Measurements from ENCODE around the gene SPATS2L. TPM values are rescaled to one million over a fixed set of nuclear protein-coding genes. Genes with fewer than 3 reads are reported as not detected.
A peak's percentile ranks its signal among the peaks of the same experiment; 100 is the strongest.

The SPATS2L gene
- total RNA-seq, 1 donor from 2014 or later = 100 TPM

GRCh38 chr2:200438846-200439245, 132.4 kb downstream of the SPATS2L start:
- intact Hi-C loops (cut with DNase I) = no loop called here
- H3K27me3 ChIP-seq (ENCODE audit: low read depth) = no peaks in the 10 kb centered on the region
- H3K4me3 ChIP-seq = no peak overlapping the region
- ATAC-seq (no peak), DNase-seq (no peak)
- H3K4me1 ChIP-seq = no peaks in the 10 kb centered on the region
- no peaks in the 10 kb centered on the region for H3K9me3 ChIP-seq
- H3K27ac ChIP-seq = no peak overlapping the region
- no peak for TF ChIP-seq CTCF (IDR thresholded peaks at IDR 0.05)
- H3K36me3 ChIP-seq = peaks cover 20% of the 10 kb centered on the region

- intact Hi-C loops (cut with DNase I) = no loop called here
Observed at GRCh38 chr2:200439981-200440380, 133.5 kb downstream of the SPATS2L start.

GRCh38 chr2:200442471-200442870, 136.0 kb downstream of the SPATS2L start:
- Histone ChIP-seq H3K4me1 (peaks cover 5% of the 10 kb centered on the region), H3K36me3 (peaks cover 30% of the 10 kb centered on the region), H3K4me3 (no peak overlapping the region), H3K9me3 (no peaks in the 10 kb centered on the region), H3K27ac (no peak overlapping the region), H3K27me3 (ENCODE audit: low read depth) (no peaks in the 10 kb centered on the region)
- no peak for TF ChIP-seq CTCF (IDR thresholded peaks at IDR 0.05)
- DNase-seq = no peak
- ATAC-seq = no peak
- intact Hi-C loops (cut with DNase I) = no loop called here

More at GRCh38 chr2:200439981-200440380, 133.5 kb downstream of the SPATS2L start:
- H3K27ac ChIP-seq = no peak overlapping the region
- peaks cover 20% of the 10 kb centered on the region for H3K36me3 ChIP-seq
- no peak overlapping the region for H3K4me3 ChIP-seq
- no peak for DNase-seq
- no peak for ATAC-seq
- no peaks in the 10 kb centered on the region for H3K9me3 ChIP-seq
- no peak for TF ChIP-seq CTCF (IDR thresholded peaks at IDR 0.05)
- peaks cover 5% of the 10 kb centered on the region for H3K4me1 ChIP-seq
- no peaks in the 10 kb centered on the region for H3K27me3 ChIP-seq (ENCODE audit: low read depth)

GRCh38 chr2:200443376-200443775, 136.9 kb downstream of the SPATS2L start:
- intact Hi-C loops (cut with DNase I) = no loop called here
- no peak for TF ChIP-seq CTCF (IDR thresholded peaks at IDR 0.05)
- peaks cover 30% of the 10 kb centered on the region for H3K36me3 ChIP-seq

GRCh38 chr2:200443916-200444315, 137.4 kb downstream of the SPATS2L start:
- Histone ChIP-seq H3K27me3 (ENCODE audit: low read depth) (no peaks in the 10 kb centered on the region), H3K9me3 (no peaks in the 10 kb centered on the region), H3K36me3 (peaks cover 30% of the 10 kb centered on the region), H3K4me3 (no peak overlapping the region), H3K27ac (no peak overlapping the region), H3K4me1 (peaks cover 5% of the 10 kb centered on the region)
- DNase-seq (no peak), ATAC-seq (no peak)
- TF ChIP-seq CTCF (IDR thresholded peaks at IDR 0.05) = no peak
- intact Hi-C loops (cut with DNase I) = no loop called here

More at GRCh38 chr2:200443376-200443775, 136.9 kb downstream of the SPATS2L start:
- no peak overlapping the region for H3K27ac ChIP-seq
- no peaks in the 10 kb centered on the region for H3K9me3 ChIP-seq
- no peak overlapping the region for H3K4me3 ChIP-seq
- no peak for ATAC-seq
- DNase-seq = no peak
- H3K27me3 ChIP-seq (ENCODE audit: low read depth) = no peaks in the 10 kb centered on the region
- H3K4me1 ChIP-seq = peaks cover 5% of the 10 kb centered on the region

- no peak overlapping the region for H3K27ac ChIP-seq
- no peaks in the 10 kb centered on the region for H3K27me3 ChIP-seq (ENCODE audit: low read depth)
- intact Hi-C loops (cut with DNase I) = no loop called here
- H3K4me3 ChIP-seq = no peak overlapping the region
- no peaks in the 10 kb centered on the region for H3K9me3 ChIP-seq
- DNase-seq (no peak), ATAC-seq (peak in 1 of 2 donors; percentile 28)
- TF ChIP-seq CTCF (IDR thresholded peaks at IDR 0.05) = no peak
- H3K36me3 ChIP-seq = peaks cover 25% of the 10 kb centered on the region
- H3K4me1 ChIP-seq = peaks cover 5% of the 10 kb centered on the region
Observed at GRCh38 chr2:200444530-200444929, 138.0 kb downstream of the SPATS2L start.

Data from lower lobe of right lung (tissue), 2 donors.